ENCODE results near the gene POLA2.
A peak's percentile ranks its signal among the peaks of the same experiment; 100 is the strongest.
"Not testable (repeated sequence)": the region's sequence is repeated elsewhere in the genome, so short reads cannot be mapped to it uniquely, and the experiment has no call there.

The POLA2 gene

GRCh38 chr11:65310215-65310614, 48.5 kb downstream of the POLA2 start:
- no peak for DNase-seq

- DNase-seq = no peak
Observed at GRCh38 chr11:65310736-65311135, 49.0 kb downstream of the POLA2 start.

- DNase-seq = no peak
Observed at GRCh38 chr11:65311170-65311678, 49.5 kb downstream of the POLA2 start.

DNA sequence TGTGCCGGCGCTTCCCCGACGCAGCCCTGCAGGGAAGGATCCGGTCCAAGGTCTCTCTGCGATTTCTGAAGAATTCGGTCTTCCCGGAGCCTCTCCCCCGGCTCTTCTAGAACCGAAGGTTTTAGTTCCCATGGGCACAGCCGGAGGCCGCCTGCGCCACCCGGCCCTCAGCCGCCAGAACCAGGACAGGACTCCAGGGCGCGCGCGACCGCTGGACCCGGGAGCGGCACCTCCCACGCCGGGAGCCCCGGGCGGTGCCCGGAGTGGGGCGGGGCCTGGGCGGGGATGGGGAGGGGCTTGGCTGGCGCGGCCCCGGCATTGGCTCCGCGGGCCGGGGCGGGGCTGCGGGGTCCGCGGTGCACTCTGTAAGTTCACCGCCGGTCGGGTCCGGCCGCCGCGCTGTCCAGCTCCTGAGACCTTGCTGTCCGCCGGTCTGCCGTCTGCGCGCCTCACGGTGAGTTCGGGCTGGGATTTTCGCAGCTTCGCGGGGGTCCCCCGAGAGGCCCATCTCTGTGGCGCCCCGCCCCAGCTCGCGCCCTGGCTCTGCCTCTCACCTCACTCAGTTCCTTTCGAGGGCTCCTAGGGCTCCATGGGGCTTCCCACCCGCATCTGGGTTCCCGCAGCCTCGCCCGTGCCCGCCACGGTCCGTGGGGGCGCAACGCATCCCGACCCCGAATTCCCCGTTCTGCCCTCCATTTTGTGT, 52.9 kb downstream of the POLA2 start, which contains the start of gene CDC42EP2:
CDC42EP2 (plus strand) TSS at position 366 of the 703 bp plus-strand sequence. CDS start 6,033 bp downstream, outside the sequence.
- peak; percentile 69 to 77 for DNase-seq

GRCh38 chr11:65315204-65315865, 53.6 kb downstream of the POLA2 start:
- DNase-seq = peak; percentile 45 to 63

- DNase-seq = no peak
Observed at GRCh38 chr11:65315866-65316226, 54.1 kb downstream of the POLA2 start.

DNA sequence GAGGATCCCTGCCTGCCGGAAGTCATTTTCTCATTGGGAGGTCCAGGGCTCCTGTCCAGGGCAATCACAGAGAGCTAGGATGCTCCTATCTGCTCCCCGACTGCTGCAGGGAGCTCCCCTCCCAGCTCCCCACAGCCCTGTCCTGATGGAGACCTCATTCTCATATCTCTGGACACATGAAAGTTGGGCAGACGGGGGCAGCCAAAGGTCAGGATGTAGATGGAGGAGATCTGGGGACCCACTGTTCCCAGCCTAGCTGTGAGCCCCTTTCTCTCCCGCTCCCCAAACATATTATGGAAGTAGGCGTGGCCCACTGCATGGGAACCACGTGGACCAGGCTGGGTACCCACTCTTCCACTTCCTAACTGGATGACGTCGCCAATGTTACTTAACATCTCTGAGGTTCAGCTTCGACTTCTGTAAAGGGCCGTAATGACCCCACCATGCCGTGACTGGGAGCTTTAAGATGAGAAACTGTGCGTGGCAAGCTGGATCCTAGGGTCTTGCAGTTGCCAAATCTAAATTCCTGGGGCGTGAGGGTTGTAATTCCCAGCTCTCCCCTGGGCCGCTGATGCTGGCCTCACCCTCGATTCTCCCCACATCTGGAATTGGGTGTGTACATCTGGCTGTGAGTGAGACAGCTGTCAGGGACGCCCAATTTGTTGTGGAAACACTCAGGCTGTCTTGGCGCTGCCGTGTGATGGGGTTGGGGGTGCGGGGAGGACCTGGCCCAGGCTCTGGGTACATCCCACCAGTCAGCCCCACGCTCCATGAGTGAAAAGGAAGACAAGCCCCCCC, 54.7 kb downstream of the POLA2 start:
- no peak for DNase-seq

GRCh38 chr11:65317025-65317786, 55.4 kb downstream of the POLA2 start:
- DNase-seq = peak; percentile 30 to 42

- DNase-seq = no peak
Observed at GRCh38 chr11:65320386-65321075, 58.8 kb downstream of the POLA2 start.

DNA sequence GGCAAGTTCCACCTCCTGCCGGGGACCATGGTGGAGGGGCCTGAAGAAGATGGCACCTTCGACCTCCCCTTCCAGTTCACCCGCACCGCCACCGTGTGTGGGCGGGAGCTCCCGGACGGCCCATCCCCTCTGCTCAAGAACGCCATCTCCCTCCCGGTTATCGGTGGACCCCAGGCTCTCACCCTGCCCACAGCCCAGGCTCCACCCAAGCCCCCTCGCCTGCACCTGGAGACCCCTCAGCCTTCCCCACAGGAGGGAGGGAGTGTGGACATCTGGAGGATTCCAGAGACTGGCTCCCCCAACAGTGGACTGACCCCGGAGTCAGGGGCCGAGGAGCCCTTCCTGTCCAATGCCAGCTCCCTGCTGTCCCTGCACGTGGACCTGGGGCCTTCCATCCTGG, 59.3 kb downstream of the POLA2 start:
- no peak for DNase-seq

- no peak for DNase-seq
Observed at GRCh38 chr11:65321828-65322485, 60.2 kb downstream of the POLA2 start.

GRCh38 chr11:65323813-65324212, 62.1 kb downstream of the POLA2 start:
- DNase-seq = no peak

DNA sequence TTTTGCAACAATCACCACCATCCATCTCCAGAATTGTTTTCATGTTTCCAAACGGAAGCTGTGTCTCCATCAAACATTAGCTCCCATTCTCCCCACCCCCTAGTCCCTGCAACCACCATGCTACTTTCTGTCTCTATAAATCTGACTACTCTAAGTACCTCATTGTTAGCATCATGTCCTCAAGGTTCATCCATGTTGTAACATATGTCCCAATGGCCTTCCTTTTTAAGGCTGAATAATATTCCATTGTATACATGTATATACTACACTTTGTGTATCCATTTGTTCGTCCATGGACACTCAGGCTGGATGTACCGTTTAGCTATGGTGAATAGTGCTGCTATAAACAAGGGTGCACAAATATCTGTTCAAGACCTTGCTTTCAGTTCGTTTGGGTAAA, 63.7 kb downstream of the POLA2 start:
- DNase-seq = no peak

- DNase-seq = no peak
Observed at GRCh38 chr11:65327021-65327420, 65.3 kb downstream of the POLA2 start.

DNA sequence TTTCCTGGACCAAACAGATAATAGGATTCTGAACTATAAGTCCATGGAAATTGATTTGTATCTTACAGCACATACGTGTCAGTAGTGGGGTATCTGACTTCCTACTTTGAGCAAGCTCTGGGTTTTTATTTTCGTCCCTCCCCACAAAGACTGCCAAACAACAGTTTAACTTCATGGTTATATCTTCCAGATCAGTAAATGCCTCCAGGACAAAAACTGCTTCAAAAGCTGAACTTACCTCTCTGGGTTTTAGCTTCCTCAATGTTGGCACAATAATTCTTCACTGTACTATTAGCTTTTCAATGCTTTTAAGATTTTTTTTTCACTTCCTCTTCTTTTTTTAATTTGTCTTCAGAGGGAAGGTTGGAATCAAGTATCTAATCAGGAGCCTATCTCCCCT, 67.7 kb downstream of the POLA2 start:
- no peak for DNase-seq

DNA sequence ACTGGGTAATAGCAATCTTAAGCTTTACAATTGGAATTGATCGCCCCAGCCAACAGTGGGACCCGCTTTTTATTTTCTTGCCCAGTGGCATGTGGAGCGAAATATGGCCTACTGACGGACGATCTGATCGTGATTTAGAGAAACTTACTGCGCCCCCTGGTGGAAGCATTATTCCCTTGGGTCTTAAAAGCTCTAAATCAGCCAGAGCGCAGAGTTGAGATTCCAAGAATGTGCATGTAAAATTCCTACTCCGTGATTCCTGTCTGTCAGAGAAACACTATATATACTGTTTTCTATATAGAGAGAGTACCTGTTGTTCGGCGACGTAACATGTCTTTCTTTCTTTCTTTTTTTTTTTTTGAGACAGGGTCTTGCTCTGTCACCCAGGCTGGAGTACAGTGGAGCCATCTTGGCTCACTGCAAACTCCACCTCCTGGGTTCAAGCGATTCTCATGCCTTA, 68.2 kb downstream of the POLA2 start:
- peak; percentile 86 to 91 for DNase-seq

GRCh38 chr11:65330544-65330943, 68.8 kb downstream of the POLA2 start:
- no peak for DNase-seq

DNA sequence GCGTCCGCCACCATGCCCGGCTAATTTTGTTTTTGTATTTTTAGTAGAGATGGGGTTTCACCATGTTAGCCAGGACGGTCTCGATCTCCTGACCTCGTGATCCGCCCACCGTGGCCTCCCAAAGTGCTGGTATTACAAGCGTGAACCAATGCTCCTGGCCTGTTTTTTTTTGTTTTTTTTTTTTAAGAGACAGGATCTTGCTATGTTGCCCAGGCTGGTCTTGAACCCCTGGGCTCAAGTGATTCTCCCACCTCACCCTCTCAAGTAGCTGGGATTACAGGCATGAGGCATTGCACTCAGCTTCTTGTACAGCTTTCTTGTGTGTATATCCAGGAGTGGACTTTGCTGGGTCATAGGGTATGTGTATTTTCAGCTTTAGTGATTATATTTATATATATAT, 70.8 kb downstream of the POLA2 start:
- DNase-seq = not testable (repeated sequence)

DNA sequence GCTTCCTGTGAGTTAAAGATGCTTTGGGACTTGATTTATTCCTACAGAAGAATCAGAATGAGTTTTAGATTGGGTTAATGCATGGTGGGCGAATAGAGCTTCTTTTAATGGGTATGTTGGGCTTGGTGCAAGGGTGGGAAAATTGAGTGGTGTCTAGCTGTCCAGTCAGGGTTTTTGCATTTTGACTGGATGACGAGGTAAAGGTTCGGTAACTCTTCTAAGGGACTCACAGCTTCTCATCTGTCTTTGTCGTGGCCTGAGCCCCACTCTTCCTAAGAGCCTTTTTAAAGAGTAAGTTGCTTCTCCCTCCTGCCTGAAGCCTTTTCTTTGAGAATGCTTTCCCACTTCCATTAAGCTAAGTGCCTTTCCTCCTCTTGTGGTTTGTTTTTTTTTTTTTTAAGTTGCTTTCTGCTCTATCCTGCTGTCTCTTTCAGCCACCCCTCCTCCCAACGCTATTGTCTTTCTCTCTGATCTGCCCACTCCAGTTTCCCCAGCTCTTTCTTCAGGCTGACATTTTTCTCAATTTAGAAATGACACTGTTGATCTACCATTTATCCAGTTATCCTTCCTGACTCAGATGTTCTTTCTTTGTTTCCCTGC, 73.0 kb downstream of the POLA2 start:
- no peak for DNase-seq

- DNase-seq = no peak
Observed at GRCh38 chr11:65338676-65339075, 76.9 kb downstream of the POLA2 start.

GRCh38 chr11:65340226-65340625, 78.5 kb downstream of the POLA2 start:
- no peak for DNase-seq

Measured in SHP77 (cell line).